Caco-2 (cell line): ENCODE results near the gene KRTAP5-2. TPM values are rescaled to one million over a fixed set of nuclear protein-coding genes. Genes with fewer than 3 reads are reported as not detected.

Experiments
- BruUV-seq: library from RNA; stranded (reverse); fragments of 400-500 nt; replicated peaks from 2 replicates; lab custom pipeline; 2021; lab: Mats Ljungman, UMichigan
- CTCF ChIA-PET: fragments of 300-600 bp; sonication (Branson Sonifier 250); formaldehyde crosslinking; loops from one replicate; lab custom pipeline; 2022; ENCODE audit warnings: antibody characterized with exemption; lab: Charles Lee
- POLR2A ChIA-PET: fragments of 300-600 bp; sonication (Branson Sonifier 250); formaldehyde crosslinking; loops from one replicate; lab custom pipeline; 2022; ENCODE audit warnings: antibody characterized with exemption; lab: Charles Lee
- DNase-seq, 2 experiments: peaks; one replicate each; pipeline versions ENCODE4 v3.0.0 to v3.0.0-alpha.2; 2020 to 2022
- H3K27me3 ChIP-seq: replicated peaks from 2 replicates; pipeline ENCODE4 v1.6.0; 2011; ENCODE audit warnings: low read length; ENCODE audit not compliant: control insufficient read depth, insufficient read depth
- H3K36me3 ChIP-seq: 2 replicates; pipeline ENCODE4 v1.5.1; 2011; ENCODE audit warnings: low read length; ENCODE audit not compliant: control insufficient read depth, insufficient read depth
- H3K4me1 ChIP-seq: fragments of 250-450 bp; sonication (Bioruptor Pico); 2 replicates; pipeline ENCODE4 v1.5.1; 2020; ENCODE audit warnings: mild to moderate bottlenecking
- H3K4me3 ChIP-seq: 2 replicates; pipeline ENCODE4 v1.5.1; 2011; ENCODE audit warnings: low read depth, mild to moderate bottlenecking, control low read depth, low read length
- H3K9me3 ChIP-seq: fragments of 250-450 bp; sonication (Bioruptor Pico); 2 replicates; pipeline ENCODE4 v1.5.1; 2020; ENCODE audit warnings: mild to moderate bottlenecking, moderate library complexity
- H3K27ac Mint-ChIP-seq: one replicate; pipeline ENCODE4 v1.8.0; 2022; ENCODE audit warnings: mixed read lengths; ENCODE audit not compliant: unreplicated experiment
- H3K27me3 Mint-ChIP-seq: one replicate; pipeline ENCODE4 v1.8.0; 2022; ENCODE audit warnings: mixed read lengths; ENCODE audit not compliant: insufficient read depth, unreplicated experiment
- H3K36me3 Mint-ChIP-seq: one replicate; pipeline ENCODE4 v1.8.0; 2022; ENCODE audit warnings: mild to moderate bottlenecking, mixed read lengths; ENCODE audit not compliant: insufficient read depth, unreplicated experiment
- H3K4me1 Mint-ChIP-seq: one replicate; pipeline ENCODE4 v1.8.0; 2022; ENCODE audit warnings: low read depth, mixed read lengths; ENCODE audit not compliant: unreplicated experiment
- H3K4me3 Mint-ChIP-seq: one replicate; pipeline ENCODE4 v1.8.0; 2022; ENCODE audit warnings: mild to moderate bottlenecking, moderate library complexity, mixed read lengths; ENCODE audit not compliant: unreplicated experiment
- H3K9me3 Mint-ChIP-seq: one replicate; pipeline ENCODE4 v1.8.0; 2022; ENCODE audit warnings: mixed read lengths; ENCODE audit not compliant: unreplicated experiment
- intact Hi-C: fragments of 100-400 bp; cut with micrococcal nuclease; formaldehyde crosslinking; loops from one replicate; pipeline ENCODE4 v1.10.0; 2022; ENCODE audit not compliant: unreplicated experiment
- total RNA-seq: library from RNA; stranded (reverse); gene quantifications from 2 replicates; pipeline ENCODE4 v1.2.3, GENCODE V29; 2022
- TF ChIP-seq, protein P1 (sequence below), 2 experiments: fragments of 200-600 bp in 1 of 2; IDR thresholded peaks; 1 replicate in 1 of 2; 2 replicates in 1 of 2; pipeline versions ENCODE4 v1.5.1 to v1.8.0; 2011 to 2022; ENCODE audit warnings: antibody characterized with exemption in 1 of 2, control low read depth in 1 of 2, inconsistent platforms in 1 of 2, low read depth in 1 of 2, low read length in 1 of 2, mild to moderate bottlenecking in 1 of 2, moderate library complexity in 1 of 2; ENCODE audit not compliant: insufficient read depth in 1 of 2, severe bottlenecking in 1 of 2, unreplicated experiment in 1 of 2

The KRTAP5-2 gene
- total RNA-seq, 1 experiment from 2014 or later, result not detected

DNA sequence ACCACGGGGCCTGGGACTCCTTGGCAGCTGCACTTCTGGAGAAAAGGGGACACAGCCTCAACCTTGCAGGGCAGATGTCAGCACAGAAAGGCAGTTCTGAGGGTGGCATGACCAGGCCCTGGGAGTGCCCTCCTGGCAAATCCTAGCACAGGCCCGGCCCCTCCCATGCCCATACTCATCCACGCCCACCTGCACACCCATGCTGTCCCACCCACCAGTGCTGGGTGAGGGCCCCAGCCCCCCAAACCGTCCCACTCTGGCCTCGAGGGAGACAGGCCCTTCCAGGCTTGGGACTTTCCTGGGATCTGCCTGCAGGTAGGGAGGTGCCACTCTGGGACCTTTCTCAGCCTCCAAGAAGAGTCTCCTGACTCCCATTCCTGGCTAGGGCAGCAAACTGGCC is 36.1 kb downstream of the KRTAP5-2 start:
- ChIA-PET CTCF (no interaction called here), POLR2A (no interaction called here)
- Mint-ChIP-seq H3K4me1 (no peaks in the 10 kb centered on the region), H3K9me3 (no peaks in the 10 kb centered on the region), H3K4me3 (no peak overlapping the region), H3K27me3 (no peaks in the 10 kb centered on the region), H3K36me3 (peaks cover 5% of the 10 kb centered on the region), H3K27ac (no peak overlapping the region)
- BruUV-seq, result no TSS peak
- Histone ChIP-seq H3K4me3 (no peak overlapping the region), H3K27me3 (no peaks in the 10 kb centered on the region), H3K9me3 (no peaks in the 10 kb centered on the region), H3K36me3 (no peaks in the 10 kb centered on the region), H3K4me1 (no peaks in the 10 kb centered on the region)
- intact Hi-C loops, result no loop called here
- no peak for DNase-seq
- TF ChIP-seq, protein P1, sequence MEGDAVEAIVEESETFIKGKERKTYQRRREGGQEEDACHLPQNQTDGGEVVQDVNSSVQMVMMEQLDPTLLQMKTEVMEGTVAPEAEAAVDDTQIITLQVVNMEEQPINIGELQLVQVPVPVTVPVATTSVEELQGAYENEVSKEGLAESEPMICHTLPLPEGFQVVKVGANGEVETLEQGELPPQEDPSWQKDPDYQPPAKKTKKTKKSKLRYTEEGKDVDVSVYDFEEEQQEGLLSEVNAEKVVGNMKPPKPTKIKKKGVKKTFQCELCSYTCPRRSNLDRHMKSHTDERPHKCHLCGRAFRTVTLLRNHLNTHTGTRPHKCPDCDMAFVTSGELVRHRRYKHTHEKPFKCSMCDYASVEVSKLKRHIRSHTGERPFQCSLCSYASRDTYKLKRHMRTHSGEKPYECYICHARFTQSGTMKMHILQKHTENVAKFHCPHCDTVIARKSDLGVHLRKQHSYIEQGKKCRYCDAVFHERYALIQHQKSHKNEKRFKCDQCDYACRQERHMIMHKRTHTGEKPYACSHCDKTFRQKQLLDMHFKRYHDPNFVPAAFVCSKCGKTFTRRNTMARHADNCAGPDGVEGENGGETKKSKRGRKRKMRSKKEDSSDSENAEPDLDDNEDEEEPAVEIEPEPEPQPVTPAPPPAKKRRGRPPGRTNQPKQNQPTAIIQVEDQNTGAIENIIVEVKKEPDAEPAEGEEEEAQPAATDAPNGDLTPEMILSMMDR (IDR thresholded peaks at IDR 0.05; ENCODE audit: insufficient read depth in 1 of 2, low read depth in 1 of 2, low read length in 1 of 2, severe bottlenecking in 1 of 2, unreplicated experiment in 1 of 2), result no peak

DNA sequence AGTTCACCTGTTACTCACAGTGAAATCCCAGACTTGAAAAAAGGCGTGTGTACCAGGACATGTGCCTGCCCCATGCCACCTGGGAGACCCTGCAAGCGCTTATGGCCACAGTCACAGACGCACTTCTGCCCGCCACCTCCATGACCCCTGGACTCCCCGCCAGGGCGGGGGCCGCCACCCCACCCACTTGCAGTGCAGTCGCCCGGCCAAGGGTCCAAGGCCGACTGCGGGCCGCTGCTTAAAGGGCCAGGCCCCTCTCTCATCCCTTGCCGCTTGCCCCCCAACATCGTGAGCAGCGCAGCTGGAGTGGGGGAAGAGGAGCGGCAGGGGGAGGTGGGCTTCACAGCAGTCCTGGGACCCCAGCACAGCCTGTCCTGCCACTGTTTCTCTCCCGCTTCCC is 36.8 kb downstream of the KRTAP5-2 start:
- Histone ChIP-seq H3K9me3 (no peaks in the 10 kb centered on the region), H3K27me3 (no peaks in the 10 kb centered on the region), H3K4me1 (no peaks in the 10 kb centered on the region), H3K36me3 (no peaks in the 10 kb centered on the region), H3K4me3 (no peak overlapping the region)
- no peaks in the 10 kb centered on the region for H3K4me1 Mint-ChIP-seq
- POLR2A ChIA-PET, result no interaction called here
- CTCF ChIA-PET, result no interaction called here
- intact Hi-C loops, result no loop called here
- H3K27me3 Mint-ChIP-seq, result no peaks in the 10 kb centered on the region
- BruUV-seq, result no TSS peak
- H3K4me3 Mint-ChIP-seq, result no peak overlapping the region
- TF ChIP-seq, protein P1 (IDR thresholded peaks at IDR 0.05; ENCODE audit: insufficient read depth in 1 of 2, low read depth in 1 of 2, low read length in 1 of 2, severe bottlenecking in 1 of 2, unreplicated experiment in 1 of 2), result no peak
- H3K36me3 Mint-ChIP-seq, result peaks cover 5% of the 10 kb centered on the region
- no peak for DNase-seq
- no peak overlapping the region for H3K27ac Mint-ChIP-seq
- no peaks in the 10 kb centered on the region for H3K9me3 Mint-ChIP-seq

DNA sequence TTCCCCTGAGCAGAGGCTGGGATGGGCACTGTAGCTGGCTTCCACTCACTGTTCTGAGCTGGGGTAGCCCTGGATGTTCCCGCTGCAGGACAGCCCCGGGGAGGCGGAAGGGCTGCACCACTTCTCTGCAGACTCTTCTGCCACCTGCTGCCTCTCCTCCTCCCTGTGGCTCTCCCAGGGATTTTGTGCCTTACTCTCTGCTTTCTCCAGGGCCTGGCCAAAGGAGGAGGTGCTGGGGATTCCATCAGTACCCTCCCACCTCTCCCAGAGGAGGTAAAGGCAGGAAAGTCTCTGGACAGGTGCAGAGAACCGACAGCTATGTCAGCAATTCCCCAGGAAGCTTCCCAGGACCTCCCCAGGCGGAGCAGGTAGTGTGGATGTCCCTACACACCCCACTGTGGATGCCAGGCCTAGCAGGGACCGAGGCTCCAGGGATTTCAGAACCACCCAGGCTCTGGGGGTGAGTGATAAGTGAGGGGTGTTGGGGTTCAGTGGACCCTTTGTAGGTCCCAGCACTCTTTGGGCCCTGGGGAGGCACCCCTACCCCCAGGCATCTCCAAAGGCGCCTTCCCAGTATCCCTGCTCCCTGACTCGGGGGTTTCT is 37.3 kb downstream of the KRTAP5-2 start:
- ChIA-PET POLR2A (no interaction called here), CTCF (no interaction called here)
- TF ChIP-seq, protein P1 (IDR thresholded peaks at IDR 0.05; ENCODE audit: insufficient read depth in 1 of 2, low read depth in 1 of 2, low read length in 1 of 2, severe bottlenecking in 1 of 2, unreplicated experiment in 1 of 2), result no peak
- Mint-ChIP-seq H3K4me3 (no peak overlapping the region), H3K27me3 (no peaks in the 10 kb centered on the region), H3K4me1 (no peaks in the 10 kb centered on the region), H3K36me3 (peaks cover 5% of the 10 kb centered on the region), H3K27ac (no peak overlapping the region), H3K9me3 (no peaks in the 10 kb centered on the region)
- H3K9me3 ChIP-seq, result no peaks in the 10 kb centered on the region
- H3K4me3 ChIP-seq, result no peak overlapping the region
- intact Hi-C loops, result no loop called here
- DNase-seq, result no peak
- no peaks in the 10 kb centered on the region for H3K27me3 ChIP-seq
- no peaks in the 10 kb centered on the region for H3K4me1 ChIP-seq
- H3K36me3 ChIP-seq, result no peaks in the 10 kb centered on the region
- no TSS peak for BruUV-seq
